Osteoblast (primary cell): ENCODE data around the gene CZIB. TPM values are rescaled to one million over a fixed set of nuclear protein-coding genes. Genes with fewer than 3 reads are reported as not detected.

Source experiments
- DNase-seq: peaks from one replicate; pipeline ENCODE4 v3.0.0; 2011; ENCODE audit warnings: low spot score, mixed read lengths; ENCODE audit not compliant: insufficient read length; ENCODE audit errors: missing footprints
- H2AFZ ChIP-seq: 2 replicates; pipeline ENCODE4 v1.6.0; 2011; ENCODE audit warnings: mild to moderate bottlenecking, low read length
- H3K27ac ChIP-seq: 2 replicates; pipeline ENCODE4 v1.5.1; 2011; ENCODE audit warnings: mild to moderate bottlenecking, low read depth, low read length, moderate library complexity
- H3K27me3 ChIP-seq: 2 replicates; pipeline ENCODE4 v1.6.0; 2012; ENCODE audit warnings: mild to moderate bottlenecking, control low read depth, inconsistent platforms, low read length, moderate library complexity; ENCODE audit not compliant: insufficient read depth
- H3K36me3 ChIP-seq: 2 replicates; pipeline ENCODE4 v1.5.1; 2011; ENCODE audit warnings: mild to moderate bottlenecking, low read length, control low read depth, moderate library complexity; ENCODE audit not compliant: insufficient read depth
- H3K4me1 ChIP-seq: 2 replicates; pipeline ENCODE4 v1.5.1; 2011; ENCODE audit warnings: mild to moderate bottlenecking, low read length, control low read depth, moderate library complexity; ENCODE audit not compliant: insufficient read depth
- H3K4me2 ChIP-seq: 2 replicates; pipeline ENCODE4 v1.6.0; 2011; ENCODE audit warnings: mild to moderate bottlenecking, low read length; ENCODE audit not compliant: insufficient read depth
- H3K4me3 ChIP-seq: fragments of 200-600 bp; sonication (generic); 3 replicates; pipeline ENCODE4 v1.5.1; 2012; ENCODE audit warnings: mild to moderate bottlenecking, low read length, inconsistent platforms; ENCODE audit not compliant: insufficient read depth
- H3K79me2 ChIP-seq: 2 replicates; pipeline ENCODE4 v1.6.0; 2012; ENCODE audit warnings: mild to moderate bottlenecking, low read length, control low read depth, inconsistent platforms; ENCODE audit not compliant: insufficient read depth
- H3K9me3 ChIP-seq: 2 replicates; pipeline ENCODE4 v1.5.1; 2011; ENCODE audit warnings: low read depth, low read length, control low read depth
- H4K20me1 ChIP-seq: 2 replicates; pipeline ENCODE4 v1.6.0; 2012; ENCODE audit warnings: mild to moderate bottlenecking, low read length, control low read depth; ENCODE audit not compliant: insufficient read depth
- CTCF ChIP-seq: IDR thresholded peaks from 2 replicates; pipeline ENCODE4 v1.5.1; 2011; ENCODE audit warnings: mild to moderate bottlenecking, low read depth, low read length, moderate library complexity; ENCODE audit errors: extremely low read depth
- total RNA-seq: library from RNA; depleted of rRNA; stranded (reverse); fragments of >200 nt; gene quantifications from 2 replicates; pipeline ENCODE4 v1.2.3, GENCODE V29; 2012

Gene CZIB
- total RNA-seq, 1 donor: 63.7 TPM

- Histone ChIP-seq H3K4me1 (peaks cover 14% of the 10 kb centered on the region), H3K4me2 (no peak overlapping the region), H3K4me3 (no peak overlapping the region), H3K79me2 (peaks cover 18% of the 10 kb centered on the region), H3K9me3 (no peaks in the 10 kb centered on the region), H3K36me3 (peaks cover 33% of the 10 kb centered on the region), H3K27ac (no peak overlapping the region), H2AFZ (no peak overlapping the region), H4K20me1 (no peaks in the 10 kb centered on the region), H3K27me3 (no peaks in the 10 kb centered on the region)
- no peak for DNase-seq
- TF ChIP-seq CTCF: no peak
These were observed 2.2 kb downstream of the CZIB start for GRCh38 chr1:53218201-53218600.

DNA sequence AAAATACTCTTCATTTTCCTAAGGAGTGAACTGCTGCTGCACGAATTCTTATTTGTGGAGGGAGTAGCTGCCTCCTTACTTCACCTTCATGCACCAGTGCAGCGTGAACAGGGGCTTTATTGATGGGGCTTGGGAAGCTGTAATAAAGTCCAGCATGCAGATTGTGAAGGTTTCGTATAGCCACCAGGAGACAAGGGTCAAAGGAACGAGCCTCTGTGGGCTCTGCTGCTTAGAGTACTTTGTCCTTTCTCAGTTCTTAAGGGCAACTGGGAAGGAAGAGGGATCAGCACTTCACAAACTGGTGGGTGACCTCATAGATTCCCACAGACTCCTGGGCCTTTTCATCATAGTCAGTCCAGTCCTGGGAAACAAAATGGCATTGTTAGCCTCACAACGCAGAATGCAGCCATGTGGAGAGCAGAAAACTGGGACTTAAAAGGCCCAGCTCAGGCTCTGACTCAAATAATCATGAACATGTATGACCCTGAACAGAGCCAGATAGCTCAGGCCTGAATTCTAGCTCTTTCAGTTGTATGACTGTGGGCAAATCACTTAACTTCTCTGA lies 6.0 kb downstream of the CZIB start:
- H3K27me3 ChIP-seq: no peaks in the 10 kb centered on the region
- no peak overlapping the region for H3K4me3 ChIP-seq
- no peaks in the 10 kb centered on the region for H4K20me1 ChIP-seq
- H3K9me3 ChIP-seq: no peaks in the 10 kb centered on the region
- H3K79me2 ChIP-seq: peaks cover 9% of the 10 kb centered on the region
- no peak for TF ChIP-seq CTCF
- H3K4me2 ChIP-seq: no peak overlapping the region
- H3K27ac ChIP-seq: no peak overlapping the region
- no peak for DNase-seq
- peaks cover 3% of the 10 kb centered on the region for H3K4me1 ChIP-seq
- peaks cover 67% of the 10 kb centered on the region for H3K36me3 ChIP-seq
- no peak overlapping the region for H2AFZ ChIP-seq

DNA sequence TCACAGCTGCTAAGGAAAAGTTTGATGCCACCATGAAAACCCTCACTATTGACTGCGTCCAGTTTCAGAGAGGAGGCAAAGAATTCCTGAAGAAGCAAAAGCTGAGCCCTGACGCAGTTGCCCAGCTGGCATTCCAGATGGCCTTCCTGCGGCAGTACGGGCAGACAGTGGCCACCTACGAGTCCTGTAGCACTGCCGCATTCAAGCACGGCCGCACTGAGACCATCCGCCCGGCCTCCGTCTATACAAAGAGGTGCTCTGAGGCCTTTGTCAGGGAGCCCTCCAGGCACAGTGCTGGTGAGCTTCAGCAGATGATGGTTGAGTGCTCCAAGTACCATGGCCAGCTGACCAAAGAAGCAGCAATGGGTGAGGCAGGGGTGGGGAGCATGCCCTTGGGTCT lies 9.5 kb downstream of the CZIB start:
- peaks cover 2% of the 10 kb centered on the region for H3K79me2 ChIP-seq
- no peak overlapping the region for H3K27ac ChIP-seq
- H4K20me1 ChIP-seq: no peaks in the 10 kb centered on the region
- H3K4me1 ChIP-seq: peaks cover 9% of the 10 kb centered on the region
- no peak for DNase-seq
- no peak overlapping the region for H3K4me2 ChIP-seq
- no peak overlapping the region for H2AFZ ChIP-seq
- no peak for TF ChIP-seq CTCF
- peaks cover 69% of the 10 kb centered on the region for H3K36me3 ChIP-seq
- no peaks in the 10 kb centered on the region for H3K27me3 ChIP-seq
- no peak overlapping the region for H3K4me3 ChIP-seq
- H3K9me3 ChIP-seq: peaks cover 2% of the 10 kb centered on the region

DNA sequence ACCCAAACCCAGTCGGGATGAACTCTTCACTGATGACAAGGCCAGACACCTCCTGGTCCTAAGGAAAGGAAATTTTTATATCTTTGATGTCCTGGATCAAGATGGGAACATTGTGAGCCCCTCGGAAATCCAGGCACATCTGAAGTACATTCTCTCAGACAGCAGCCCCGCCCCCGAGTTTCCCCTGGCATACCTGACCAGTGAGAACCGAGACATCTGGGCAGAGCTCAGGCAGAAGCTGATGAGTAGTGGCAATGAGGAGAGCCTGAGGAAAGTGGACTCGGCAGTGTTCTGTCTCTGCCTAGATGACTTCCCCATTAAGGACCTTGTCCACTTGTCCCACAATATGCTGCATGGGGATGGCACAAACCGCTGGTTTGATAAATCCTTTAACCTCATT lies 10.1 kb downstream of the CZIB start:
- no peaks in the 10 kb centered on the region for H4K20me1 ChIP-seq
- H3K9me3 ChIP-seq: peaks cover 2% of the 10 kb centered on the region
- no peak for DNase-seq
- no peak for TF ChIP-seq CTCF
- no peak overlapping the region for H3K27ac ChIP-seq
- H3K27me3 ChIP-seq: no peaks in the 10 kb centered on the region
- peaks cover 70% of the 10 kb centered on the region for H3K36me3 ChIP-seq
- peaks cover 5% of the 10 kb centered on the region for H3K79me2 ChIP-seq
- H2AFZ ChIP-seq: no peak overlapping the region
- no peak overlapping the region for H3K4me2 ChIP-seq
- H3K4me1 ChIP-seq: peaks cover 9% of the 10 kb centered on the region
- no peak overlapping the region for H3K4me3 ChIP-seq
